ENCODE data around the gene ADAM12. TPM values are rescaled to one million over a fixed set of nuclear protein-coding genes. Genes with fewer than 3 reads are reported as not detected.
A peak's percentile ranks its signal among the peaks of the same experiment; 100 is the strongest.

ADAM12 gene
- total and polyA plus RNA-seq, 2 donors (not counting 1 experiment from before 2014, with no cell fraction given) = 21.0 to 56.9 TPM

- H3K9ac ChIP-seq (ENCODE audit: insufficient read depth, low read length) = no peak overlapping the region
- peak; percentile 26 to 59 for DNase-seq (ENCODE audit: low read depth in 2 of 2)
- no peaks in the 10 kb centered on the region for H3K9me3 ChIP-seq (ENCODE audit: control insufficient read depth, insufficient read depth, low read depth, low read length)
- H3K4me1 ChIP-seq (ENCODE audit: control insufficient read depth, extremely low read depth, insufficient read depth, low read length) = peaks cover 2% of the 10 kb centered on the region
- H2AFZ ChIP-seq (ENCODE audit: low read length) = no peak overlapping the region
- H3K27me3 ChIP-seq (ENCODE audit: control insufficient read depth, insufficient read depth, low read length) = no peaks in the 10 kb centered on the region
- TF ChIP-seq EZH2 (IDR thresholded peaks at IDR 0.05; ENCODE audit: low read length, missing control alignments) = no peak
- TF ChIP-seq, protein P1, sequence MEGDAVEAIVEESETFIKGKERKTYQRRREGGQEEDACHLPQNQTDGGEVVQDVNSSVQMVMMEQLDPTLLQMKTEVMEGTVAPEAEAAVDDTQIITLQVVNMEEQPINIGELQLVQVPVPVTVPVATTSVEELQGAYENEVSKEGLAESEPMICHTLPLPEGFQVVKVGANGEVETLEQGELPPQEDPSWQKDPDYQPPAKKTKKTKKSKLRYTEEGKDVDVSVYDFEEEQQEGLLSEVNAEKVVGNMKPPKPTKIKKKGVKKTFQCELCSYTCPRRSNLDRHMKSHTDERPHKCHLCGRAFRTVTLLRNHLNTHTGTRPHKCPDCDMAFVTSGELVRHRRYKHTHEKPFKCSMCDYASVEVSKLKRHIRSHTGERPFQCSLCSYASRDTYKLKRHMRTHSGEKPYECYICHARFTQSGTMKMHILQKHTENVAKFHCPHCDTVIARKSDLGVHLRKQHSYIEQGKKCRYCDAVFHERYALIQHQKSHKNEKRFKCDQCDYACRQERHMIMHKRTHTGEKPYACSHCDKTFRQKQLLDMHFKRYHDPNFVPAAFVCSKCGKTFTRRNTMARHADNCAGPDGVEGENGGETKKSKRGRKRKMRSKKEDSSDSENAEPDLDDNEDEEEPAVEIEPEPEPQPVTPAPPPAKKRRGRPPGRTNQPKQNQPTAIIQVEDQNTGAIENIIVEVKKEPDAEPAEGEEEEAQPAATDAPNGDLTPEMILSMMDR (conservative IDR thresholded peaks at IDR 0.05 in 1 of 2, IDR thresholded peaks at IDR 0.05 in 1 of 2; ENCODE audit: low read depth in 1 of 2, low read length in 2 of 2) = no peak
- H3K4me3 ChIP-seq (replicated peaks in 1 of 4; ENCODE audit: control extremely low read depth in 1 of 4, insufficient read depth in 1 of 4, low read depth in 3 of 4, low read length in 4 of 4) = no peak overlapping the region
- H3K79me2 ChIP-seq (ENCODE audit: control insufficient read depth, insufficient read depth, low read length) = no peaks in the 10 kb centered on the region
- no peak overlapping the region for H3K27ac ChIP-seq (ENCODE audit: insufficient read depth, low read length)
- H4K20me1 ChIP-seq (ENCODE audit: control insufficient read depth, extremely low read depth, insufficient read depth, low read length) = no peaks in the 10 kb centered on the region
- H3K4me2 ChIP-seq (ENCODE audit: extremely low read depth, insufficient read depth, low read length) = no peak overlapping the region
- H3K36me3 ChIP-seq (ENCODE audit: control insufficient read depth, insufficient read depth, low read length) = no peaks in the 10 kb centered on the region
Measured at GRCh38 chr10:126373972-126374371, 14.3 kb downstream of the ADAM12 start.

DNA sequence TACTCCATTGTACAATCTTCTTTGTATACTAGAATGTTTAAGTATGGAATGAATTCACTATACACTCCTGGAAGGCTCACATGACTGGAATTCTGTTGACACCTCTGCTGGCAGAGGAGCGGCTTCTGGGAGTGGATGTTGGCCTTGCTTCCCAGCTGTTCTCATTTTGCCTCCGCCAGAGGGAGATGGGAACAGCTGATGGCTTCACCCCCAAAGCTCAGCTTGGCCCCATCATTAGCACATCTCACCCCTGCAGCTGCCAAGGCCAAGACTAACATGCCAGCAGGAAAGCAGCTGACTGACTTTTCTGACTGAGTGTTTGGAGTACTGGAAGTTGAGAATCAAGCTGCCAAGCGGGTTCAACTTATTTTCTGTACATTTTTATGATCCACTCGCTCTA, 15.1 kb downstream of the ADAM12 start:
- Histone ChIP-seq H3K4me1 (ENCODE audit: control insufficient read depth, extremely low read depth, insufficient read depth, low read length) (peaks cover 2% of the 10 kb centered on the region), H3K27ac (ENCODE audit: insufficient read depth, low read length) (no peak overlapping the region), H3K9me3 (ENCODE audit: control insufficient read depth, insufficient read depth, low read depth, low read length) (no peaks in the 10 kb centered on the region), H3K27me3 (ENCODE audit: control insufficient read depth, insufficient read depth, low read length) (no peaks in the 10 kb centered on the region), H3K4me3 (replicated peaks in 1 of 4; ENCODE audit: control extremely low read depth in 1 of 4, insufficient read depth in 1 of 4, low read depth in 3 of 4, low read length in 4 of 4) (no peak overlapping the region), H3K79me2 (ENCODE audit: control insufficient read depth, insufficient read depth, low read length) (no peaks in the 10 kb centered on the region), H2AFZ (ENCODE audit: low read length) (no peak overlapping the region), H3K9ac (ENCODE audit: insufficient read depth, low read length) (no peak overlapping the region), H3K4me2 (ENCODE audit: extremely low read depth, insufficient read depth, low read length) (no peak overlapping the region), H3K36me3 (ENCODE audit: control insufficient read depth, insufficient read depth, low read length) (no peaks in the 10 kb centered on the region), H4K20me1 (ENCODE audit: control insufficient read depth, extremely low read depth, insufficient read depth, low read length) (no peaks in the 10 kb centered on the region)
- peak; percentile 34 to 84 for DNase-seq (ENCODE audit: low read depth in 2 of 2)
- no peak for TF ChIP-seq EZH2 (IDR thresholded peaks at IDR 0.05; ENCODE audit: low read length, missing control alignments)
- TF ChIP-seq, protein P1 (conservative IDR thresholded peaks at IDR 0.05 in 1 of 2, IDR thresholded peaks at IDR 0.05 in 1 of 2; ENCODE audit: low read depth in 1 of 2, low read length in 2 of 2) = peak; percentile 37 to 50

DNA sequence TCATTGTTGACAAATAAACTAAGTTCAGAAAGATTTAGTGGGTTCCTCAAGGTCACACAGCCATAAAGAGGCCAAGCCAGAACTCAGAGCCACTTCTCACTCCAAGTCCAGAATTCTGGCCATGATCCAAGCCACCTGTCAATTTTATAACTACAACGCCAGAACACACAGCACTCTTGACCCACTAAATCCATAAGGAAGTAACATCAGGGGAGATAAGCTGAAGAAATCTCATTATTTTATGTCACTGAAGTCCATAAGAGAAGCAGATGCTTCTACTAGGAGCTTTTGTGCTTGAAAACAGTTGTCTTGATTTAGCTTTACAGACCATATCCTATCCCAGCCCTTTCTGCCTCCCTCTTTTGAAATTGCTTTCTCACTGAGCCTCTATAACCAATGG, 15.9 kb downstream of the ADAM12 start:
- Histone ChIP-seq H3K27ac (ENCODE audit: insufficient read depth, low read length) (no peak overlapping the region), H2AFZ (ENCODE audit: low read length) (no peak overlapping the region), H3K4me2 (ENCODE audit: extremely low read depth, insufficient read depth, low read length) (no peak overlapping the region), H3K27me3 (ENCODE audit: control insufficient read depth, insufficient read depth, low read length) (no peaks in the 10 kb centered on the region), H3K79me2 (ENCODE audit: control insufficient read depth, insufficient read depth, low read length) (no peaks in the 10 kb centered on the region), H3K9ac (ENCODE audit: insufficient read depth, low read length) (no peak overlapping the region), H3K4me1 (ENCODE audit: control insufficient read depth, extremely low read depth, insufficient read depth, low read length) (peaks cover 2% of the 10 kb centered on the region), H3K4me3 (replicated peaks in 1 of 4; ENCODE audit: control extremely low read depth in 1 of 4, insufficient read depth in 1 of 4, low read depth in 3 of 4, low read length in 4 of 4) (no peak overlapping the region), H3K36me3 (ENCODE audit: control insufficient read depth, insufficient read depth, low read length) (no peaks in the 10 kb centered on the region), H4K20me1 (ENCODE audit: control insufficient read depth, extremely low read depth, insufficient read depth, low read length) (no peaks in the 10 kb centered on the region), H3K9me3 (ENCODE audit: control insufficient read depth, insufficient read depth, low read depth, low read length) (no peaks in the 10 kb centered on the region)
- no peak for DNase-seq (ENCODE audit: low read depth in 2 of 2)
- TF ChIP-seq, protein P1 (conservative IDR thresholded peaks at IDR 0.05 in 1 of 2, IDR thresholded peaks at IDR 0.05 in 1 of 2; ENCODE audit: low read depth in 1 of 2, low read length in 2 of 2) = no peak
- no peak for TF ChIP-seq EZH2 (IDR thresholded peaks at IDR 0.05; ENCODE audit: low read length, missing control alignments)

Data from fibroblast of lung (primary cell).